Naive B cell (primary cell): Measurements from ENCODE around the gene RAB8A. TPM values are rescaled to one million over a fixed set of nuclear protein-coding genes. Genes with fewer than 3 reads are reported as not detected.
"Not testable (repeated sequence)": the region's sequence is repeated elsewhere in the genome, so short reads cannot be mapped to it uniquely, and the experiment has no call there.

Experiments
- ATAC-seq, 2 donors: fragments of 150-1000 bp; cut with Tn5 transposase; 2 replicates each; pipeline ENCODE4 v1.10.0; 2021; ENCODE audit warnings: low read depth in 2 of 2, mild to moderate bottlenecking in 2 of 2, moderate library complexity in 2 of 2
- DNase-seq: peaks from one replicate; pipeline ENCODE4 v3.0.0; 2022
- H3K27ac Mint-ChIP-seq, 6 donors: one replicate each; pipeline ENCODE4 v1.8.0; 2020 to 2022; ENCODE audit warnings: mild to moderate bottlenecking in 6 of 6, mixed read lengths in 6 of 6, moderate library complexity in 5 of 6, inconsistent platforms in 2 of 6
- H3K27me3 Mint-ChIP-seq, 3 donors: one replicate each; pipeline ENCODE4 v1.8.0; 2021 to 2022; ENCODE audit warnings: mixed read lengths in 3 of 3, mild to moderate bottlenecking in 1 of 3
- H3K36me3 Mint-ChIP-seq, 2 donors: one replicate each; pipeline ENCODE4 v1.8.0; 2020 to 2022; ENCODE audit warnings: mixed read lengths in 2 of 2, inconsistent platforms in 1 of 2, mild to moderate bottlenecking in 1 of 2
- H3K4me1 Mint-ChIP-seq, 3 donors: one replicate each; pipeline ENCODE4 v1.8.0; 2020 to 2022; ENCODE audit warnings: mixed read lengths in 3 of 3, inconsistent platforms in 1 of 3, mild to moderate bottlenecking in 1 of 3, moderate library complexity in 1 of 3
- H3K4me3 Mint-ChIP-seq, 8 donors: one replicate each; pipeline ENCODE4 v1.8.0; 2020 to 2022; ENCODE audit warnings: mild to moderate bottlenecking in 8 of 8, mixed read lengths in 8 of 8, moderate library complexity in 8 of 8, inconsistent platforms in 2 of 8
- H3K9me3 Mint-ChIP-seq, 7 donors: one replicate each; pipeline ENCODE4 v1.8.0; 2020 to 2022; ENCODE audit warnings: mixed read lengths in 7 of 7, mild to moderate bottlenecking in 5 of 7, inconsistent platforms in 2 of 7, moderate library complexity in 1 of 7
- polyA plus RNA-seq, 6 donors: library from polyadenylated mRNA; unstranded; fragments of 300-500 nt; fragmentation: Illumina TruSeq; gene quantifications; one replicate each; pipeline ENCODE4 v1.2.3, GENCODE V29; 2021; ENCODE audit warnings: low read depth in 6 of 6

Gene RAB8A
- polyA plus RNA-seq, 6 donors from 2014 or later: 98.8 to 134 (median 112) TPM

DNA sequence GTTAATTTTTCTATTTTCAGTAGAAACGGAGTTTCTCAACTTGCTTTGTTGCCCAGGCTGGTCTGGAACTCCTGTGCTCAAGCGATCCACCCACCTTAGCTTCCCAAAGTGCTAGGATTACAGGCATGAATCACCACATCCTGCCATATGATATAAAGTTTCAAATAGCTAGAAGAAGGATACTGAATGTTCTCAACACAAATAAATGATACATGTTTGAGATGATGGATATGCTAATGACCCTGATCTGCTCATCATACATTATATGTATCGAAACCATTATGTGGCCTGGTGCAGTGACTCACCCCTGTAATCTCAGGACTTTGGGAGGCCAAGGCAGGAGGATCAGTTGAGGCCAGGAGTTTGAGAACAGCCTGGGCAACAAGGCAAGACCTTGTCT, 50.2 kb downstream of the RAB8A start:
- ATAC-seq: no peak
- DNase-seq: no peak
- Mint-ChIP-seq H3K4me1 (peaks cover 0 to 8% (median 0%) of the 10 kb centered on the region in 3 donors), H3K9me3 (no peaks in the 10 kb centered on the region), H3K36me3 (peaks cover 0 to 4% of the 10 kb centered on the region in 2 donors), H3K4me3 (no peak overlapping the region), H3K27ac (peak overlapping the region in 2 of 6 donors; percentile 47 to 63), H3K27me3 (no peaks in the 10 kb centered on the region)

DNA sequence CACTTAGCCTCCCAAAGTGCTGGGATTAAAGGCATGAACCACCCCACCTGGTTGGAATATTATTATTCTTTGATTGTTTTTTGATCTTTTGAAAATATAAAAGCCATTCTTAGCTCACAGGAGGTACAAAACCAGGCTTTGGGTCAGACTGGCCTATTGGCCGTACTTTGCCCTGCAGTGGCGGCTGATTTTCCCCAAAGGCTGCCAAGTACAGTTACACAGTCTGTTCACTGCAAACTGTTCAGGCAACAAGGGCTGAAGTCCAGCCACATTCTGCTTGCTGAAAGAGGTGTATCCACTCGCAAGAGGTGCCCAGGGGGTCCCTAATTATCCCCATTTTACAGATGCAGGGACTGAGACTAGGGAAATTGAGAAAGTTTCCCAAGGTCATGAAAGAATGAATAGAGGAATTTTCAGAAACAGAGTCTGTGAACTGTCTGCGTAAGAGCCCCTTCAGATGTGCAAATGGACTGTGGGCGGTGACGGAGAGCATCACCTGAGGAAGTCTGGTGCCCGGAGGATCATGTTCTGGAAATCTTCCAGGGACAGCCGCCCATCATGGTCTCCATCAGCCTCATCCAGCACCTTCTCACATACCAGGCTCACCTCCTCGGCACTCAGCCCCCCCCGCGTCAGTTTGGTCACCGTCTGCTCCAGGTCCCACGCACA, 52.7 kb downstream of the RAB8A start:
- no peaks in the 10 kb centered on the region for H3K36me3 Mint-ChIP-seq
- H3K9me3 Mint-ChIP-seq: peaks cover 0 to 2% (median 0%) of the 10 kb centered on the region in 7 donors
- H3K27me3 Mint-ChIP-seq: no peaks in the 10 kb centered on the region
- H3K27ac Mint-ChIP-seq: no peak overlapping the region
- no peak overlapping the region for H3K4me3 Mint-ChIP-seq
- no peak for DNase-seq
- peaks cover 15 to 22% (median 17%) of the 10 kb centered on the region in 3 donors for H3K4me1 Mint-ChIP-seq
- no peak for ATAC-seq

DNA sequence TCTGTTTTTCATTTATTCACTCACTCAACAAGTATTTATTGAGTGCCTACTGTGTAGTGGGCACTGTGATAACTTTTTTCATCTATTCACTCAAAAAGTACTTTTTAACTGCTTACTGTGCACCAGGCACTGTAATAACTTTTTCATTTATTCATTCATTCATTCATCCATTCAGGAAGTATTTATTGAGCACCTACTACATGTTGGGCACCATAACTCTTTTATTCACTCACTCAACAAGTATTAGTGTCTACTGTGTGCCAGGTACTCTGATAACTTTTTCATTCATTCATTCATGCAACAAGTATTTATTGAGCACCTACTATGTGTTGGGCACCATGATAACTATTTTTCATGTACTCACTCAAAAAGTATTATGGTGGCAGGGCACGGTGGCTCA, 54.7 kb downstream of the RAB8A start:
- Mint-ChIP-seq H3K9me3 (peaks cover 0 to 2% (median 0%) of the 10 kb centered on the region in 7 donors), H3K36me3 (no peaks in the 10 kb centered on the region), H3K27me3 (no peaks in the 10 kb centered on the region), H3K27ac (no peak overlapping the region), H3K4me1 (peaks cover 15 to 20% (median 17%) of the 10 kb centered on the region in 3 donors), H3K4me3 (no peak overlapping the region)
- no peak for ATAC-seq
- no peak for DNase-seq

DNA sequence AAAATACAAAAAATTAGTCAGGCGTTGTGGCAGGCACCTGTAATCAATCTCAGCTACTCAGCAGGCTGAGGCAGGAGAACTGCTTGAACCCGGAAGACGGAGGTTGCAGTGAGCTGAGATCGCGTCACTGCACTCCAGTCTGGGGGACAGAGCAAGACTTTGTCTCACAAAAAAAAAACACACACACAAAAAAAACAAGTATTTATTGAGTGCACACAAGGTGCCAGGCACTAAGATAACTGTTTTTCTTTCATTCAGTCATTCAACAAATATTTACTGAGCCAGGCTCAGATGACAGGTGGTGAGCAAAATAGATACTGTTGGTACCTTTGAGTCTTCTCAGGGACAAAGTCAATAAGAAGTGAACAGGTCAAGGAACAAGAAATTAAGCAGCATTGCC, 55.4 kb downstream of the RAB8A start:
- DNase-seq (no peak), ATAC-seq (no peak)
- H3K27me3 Mint-ChIP-seq: no peaks in the 10 kb centered on the region
- H3K27ac Mint-ChIP-seq: peak overlapping the region in 1 of 6 donors; percentile 70
- peak overlapping the region in 1 of 8 donors; percentile 34 for H3K4me3 Mint-ChIP-seq
- peaks cover 15 to 20% (median 17%) of the 10 kb centered on the region in 3 donors for H3K4me1 Mint-ChIP-seq
- peaks cover 0 to 2% (median 0%) of the 10 kb centered on the region in 7 donors for H3K9me3 Mint-ChIP-seq
- H3K36me3 Mint-ChIP-seq: no peaks in the 10 kb centered on the region

DNA sequence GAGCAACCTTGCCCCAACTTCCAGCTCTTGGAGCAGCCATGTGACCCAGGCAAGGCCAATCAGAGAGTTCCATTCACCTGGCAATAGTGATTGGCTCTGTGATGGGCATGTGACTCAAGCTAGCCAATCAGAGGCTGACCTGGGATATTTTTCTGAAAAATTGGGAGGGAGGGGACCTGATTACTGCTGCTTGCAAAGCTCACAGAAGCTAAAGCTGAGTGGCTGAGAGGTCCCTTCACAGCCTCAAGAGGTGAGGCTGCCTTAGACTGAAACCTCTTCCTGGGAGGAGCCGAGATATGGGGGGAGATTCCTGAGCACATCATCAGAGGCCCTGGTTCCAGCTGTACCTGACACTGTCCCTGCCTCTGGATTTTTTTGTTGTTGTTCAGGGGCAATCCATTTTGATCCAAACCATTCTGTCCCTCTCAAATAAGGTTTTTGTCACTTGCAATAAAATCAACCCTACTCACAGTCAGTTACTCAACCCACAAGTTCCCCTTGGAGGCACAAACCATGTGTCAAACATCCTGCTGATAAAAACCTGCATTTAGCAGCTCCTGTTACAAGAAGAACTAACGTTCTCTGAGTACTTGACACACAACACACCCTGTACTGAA, 56.9 kb downstream of the RAB8A start:
- Mint-ChIP-seq H3K9me3 (peaks cover 0 to 2% (median 0%) of the 10 kb centered on the region in 7 donors), H3K36me3 (no peaks in the 10 kb centered on the region), H3K27me3 (no peaks in the 10 kb centered on the region), H3K27ac (peak overlapping the region in 1 of 6 donors; percentile 49), H3K4me1 (peaks cover 23 to 27% (median 25%) of the 10 kb centered on the region in 3 donors), H3K4me3 (peak overlapping the region in 2 of 8 donors; percentile 41 to 51)
- ATAC-seq (peak; percentile 64 to 78), DNase-seq (peak; percentile 20)

DNA sequence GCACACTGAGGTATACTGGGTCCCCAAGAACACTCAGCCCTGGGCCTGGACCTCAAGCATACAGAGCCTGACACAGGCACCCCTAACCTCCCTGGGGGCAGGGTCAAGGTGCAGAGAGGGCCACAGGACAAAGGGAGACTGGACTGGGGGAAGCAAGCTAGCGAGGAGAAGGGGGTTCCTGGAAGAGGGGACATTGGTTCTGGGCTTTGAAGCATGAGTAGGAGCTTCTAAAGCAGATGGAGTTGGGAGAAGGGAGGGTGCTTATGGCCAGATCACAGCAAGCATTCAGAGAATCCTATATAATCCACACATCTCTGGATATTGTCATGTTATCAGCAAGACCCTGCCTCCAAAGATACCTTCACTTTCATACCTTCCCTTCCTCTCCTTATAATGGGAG, 58.4 kb downstream of the RAB8A start:
- ATAC-seq: no peak
- H3K27ac Mint-ChIP-seq: peak overlapping the region in 1 of 6 donors; percentile 91
- H3K4me1 Mint-ChIP-seq: peaks cover 23 to 28% (median 25%) of the 10 kb centered on the region in 3 donors
- peaks cover 0 to 3% (median 0%) of the 10 kb centered on the region in 7 donors for H3K9me3 Mint-ChIP-seq
- no peak for DNase-seq
- H3K27me3 Mint-ChIP-seq: no peaks in the 10 kb centered on the region
- no peak overlapping the region for H3K4me3 Mint-ChIP-seq
- H3K36me3 Mint-ChIP-seq: no peaks in the 10 kb centered on the region

DNA sequence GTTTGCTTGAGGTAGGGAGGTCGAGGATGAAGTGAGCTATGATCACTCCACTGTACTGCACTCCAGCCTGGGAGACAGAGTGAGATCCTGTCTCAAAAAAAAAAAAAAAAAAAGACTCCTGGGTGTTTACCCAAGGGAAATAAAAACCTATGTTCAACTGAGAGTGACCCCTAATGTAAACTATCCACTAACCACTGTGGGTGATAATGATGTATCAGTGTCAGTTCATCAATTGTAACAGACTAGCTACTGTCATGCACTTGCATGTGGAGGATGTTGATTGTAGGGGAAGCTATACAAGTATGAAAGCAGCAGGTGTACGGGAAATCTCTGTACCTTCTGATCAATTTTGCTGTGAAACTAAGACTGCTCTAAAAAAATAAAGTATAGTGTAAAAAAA, 64.3 kb downstream of the RAB8A start:
- H3K27ac Mint-ChIP-seq: no peak overlapping the region
- ATAC-seq (no peak), DNase-seq (no peak)
- peaks cover 12 to 22% (median 20%) of the 10 kb centered on the region in 3 donors for H3K4me1 Mint-ChIP-seq
- H3K36me3 Mint-ChIP-seq: no peaks in the 10 kb centered on the region
- no peaks in the 10 kb centered on the region for H3K27me3 Mint-ChIP-seq
- H3K4me3 Mint-ChIP-seq: no peak overlapping the region
- H3K9me3 Mint-ChIP-seq: peaks cover 0 to 1% (median 0%) of the 10 kb centered on the region in 7 donors

DNA sequence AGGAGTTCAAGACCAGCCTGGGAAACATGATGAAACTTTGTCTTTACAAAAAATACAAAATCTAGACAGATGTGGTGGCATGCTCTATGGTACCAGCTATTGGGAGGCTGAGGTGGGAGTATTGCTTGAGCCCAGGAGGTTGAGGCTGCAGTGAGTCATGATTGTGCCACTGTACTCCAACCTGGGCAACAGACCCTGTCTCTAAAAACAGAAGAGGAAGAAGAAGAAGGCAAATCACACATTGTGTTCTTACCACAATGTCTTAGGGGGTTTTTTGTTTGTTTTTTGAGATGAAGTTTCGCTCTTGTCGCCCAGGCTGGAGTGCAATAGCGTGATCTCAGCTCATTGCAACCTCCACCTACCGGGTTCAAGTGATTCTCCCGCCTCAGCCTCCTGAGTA, 67.2 kb downstream of the RAB8A start:
- Mint-ChIP-seq H3K4me3 (peak overlapping the region in 3 of 8 donors; percentile 41 to 62 (median 49)), H3K27ac (peak overlapping the region in 2 of 6 donors; percentile 21 to 79), H3K4me1 (peaks cover 7 to 30% (median 10%) of the 10 kb centered on the region in 3 donors)
- ATAC-seq: peak; percentile 23 to 43
- not testable (repeated sequence) for H3K27me3 Mint-ChIP-seq, DNase-seq, H3K36me3 Mint-ChIP-seq, H3K9me3 Mint-ChIP-seq

DNA sequence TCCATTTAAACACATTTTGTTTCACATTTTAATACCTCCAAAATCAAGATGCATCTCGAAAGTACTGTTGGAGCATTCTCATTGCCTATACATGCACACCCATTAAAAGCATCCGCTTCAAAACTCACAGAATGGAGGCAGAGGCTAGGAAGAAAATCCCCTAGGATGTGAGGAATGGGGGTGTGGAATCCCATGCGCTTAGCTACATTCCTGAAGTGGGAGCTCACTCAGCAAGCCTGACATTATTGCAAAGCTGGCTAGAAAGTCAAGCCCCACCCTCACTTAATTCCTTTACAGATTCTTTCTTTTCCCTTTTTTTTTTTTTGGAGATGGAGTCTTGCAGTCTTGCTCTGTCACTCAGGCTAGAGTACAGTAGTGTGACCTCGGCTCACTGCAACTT, 68.9 kb downstream of the RAB8A start:
- Mint-ChIP-seq H3K27ac (no peak overlapping the region), H3K36me3 (peaks cover 3 to 6% of the 10 kb centered on the region in 2 donors), H3K4me1 (peaks cover 14 to 38% (median 18%) of the 10 kb centered on the region in 3 donors), H3K27me3 (no peaks in the 10 kb centered on the region), H3K9me3 (no peaks in the 10 kb centered on the region), H3K4me3 (no peak overlapping the region)
- DNase-seq (no peak), ATAC-seq (no peak)

Other genes with a start within 250 kb of the RAB8A start
- gene CYP4F2, start 213.8 kb upstream of the RAB8A start, polyA plus RNA-seq: not detected
- not detected for gene CYP4F11, start 177.4 kb upstream of the RAB8A start, polyA plus RNA-seq
- gene OR10H4, start 162.9 kb upstream of the RAB8A start, polyA plus RNA-seq: not detected
- gene TPM4, start 35.4 kb upstream of the RAB8A start, polyA plus RNA-seq: 10 to 100 TPM; 53.6 to 85.7 (median 76.7) TPM
- 10 to 100 TPM; 25.7 to 53.2 (median 40.1) TPM for gene HSH2D, start 31.8 kb downstream of the RAB8A start, polyA plus RNA-seq
- gene CIB3, start 61.6 kb downstream of the RAB8A start, polyA plus RNA-seq: not detected
- 100 to 1,000 TPM; 123 to 235 (median 155) TPM for gene FAM32A, start 73.5 kb downstream of the RAB8A start, polyA plus RNA-seq
- gene AP1M1, start 86.0 kb downstream of the RAB8A start, polyA plus RNA-seq: 100 to 1,000 TPM; 121 to 135 (median 122) TPM
- 100 to 1,000 TPM; 145 to 413 (median 248) TPM for gene KLF2, start 212.9 kb downstream of the RAB8A start, polyA plus RNA-seq